ENCODE results near the gene PTPRN2.

The PTPRN2 gene

DNA sequence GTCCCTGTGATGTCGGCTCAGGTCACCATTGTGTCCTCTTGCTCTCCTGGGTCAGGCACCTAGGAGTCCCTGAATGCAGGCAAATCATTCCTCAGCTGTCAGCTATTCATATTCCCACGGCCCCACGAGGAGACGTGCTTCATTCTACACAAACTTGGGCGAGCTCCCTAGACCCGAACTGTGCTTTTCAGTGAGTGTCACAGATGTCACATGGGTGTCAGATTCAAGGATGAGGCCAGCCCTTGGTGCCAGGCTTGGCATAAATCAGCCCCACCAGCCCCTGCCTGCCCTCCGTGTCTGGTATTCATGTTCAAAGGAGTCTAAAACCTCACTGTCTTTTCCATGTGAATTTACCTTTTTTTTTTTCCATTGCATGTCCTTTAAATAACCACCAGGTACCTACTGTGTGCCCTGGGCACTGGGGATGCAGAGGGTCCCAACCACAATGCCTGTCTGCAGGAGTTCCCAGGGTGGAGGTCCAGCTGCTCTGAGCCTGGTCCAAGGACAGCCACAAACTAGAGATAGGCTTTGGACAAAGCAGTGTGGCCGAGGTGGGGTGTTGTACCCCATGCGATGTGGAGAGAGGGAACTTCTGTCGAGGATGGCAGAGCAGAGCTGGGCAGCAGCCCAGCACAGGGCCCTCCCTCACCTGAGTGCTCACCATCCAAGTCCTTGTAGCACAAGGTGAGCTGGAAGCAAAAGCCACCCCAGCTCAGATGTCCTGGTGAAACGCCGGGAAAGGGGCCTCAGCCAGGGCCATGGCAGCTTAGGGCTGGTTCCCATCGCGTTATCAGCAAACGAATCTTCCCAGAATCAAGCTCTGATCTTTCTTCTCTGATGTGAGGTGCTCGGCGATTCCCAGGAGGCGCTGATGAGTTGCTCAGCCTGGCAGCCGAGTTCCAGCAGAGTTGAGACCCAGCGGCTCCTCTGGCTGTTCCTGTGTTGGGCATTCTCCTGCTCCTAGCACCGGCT, 611.9 kb downstream of the PTPRN2 start:
- no peak for FAIRE-seq
- no peak for TF ChIP-seq CTCF (IDR thresholded peaks at IDR 0.05; ENCODE audit: insufficient read depth, missing control alignments)

GRCh38 chr7:157974678-157975230, 612.9 kb downstream of the PTPRN2 start:
- no peak for FAIRE-seq
- TF ChIP-seq CTCF (IDR thresholded peaks at IDR 0.05; ENCODE audit: insufficient read depth, missing control alignments): no peak
- DNase-seq (ENCODE audit: insufficient read length, low spot score): no peak

More for the DNA sequence above, 611.9 kb downstream of the PTPRN2 start:
- no peak for DNase-seq (ENCODE audit: insufficient read length, low spot score)

GRCh38 chr7:157973971-157974677, 613.5 kb downstream of the PTPRN2 start:
- FAIRE-seq (no peak), DNase-seq (ENCODE audit: insufficient read length, low spot score) (no peak)
- TF ChIP-seq CTCF (IDR thresholded peaks at IDR 0.05; ENCODE audit: insufficient read depth, missing control alignments): no peak

GRCh38 chr7:157972914-157973313, 614.7 kb downstream of the PTPRN2 start:
- DNase-seq (ENCODE audit: insufficient read length, low spot score) (no peak), FAIRE-seq (no peak)
- TF ChIP-seq CTCF (IDR thresholded peaks at IDR 0.05; ENCODE audit: insufficient read depth, missing control alignments): no peak

- DNase-seq (ENCODE audit: insufficient read length, low spot score) (no peak), FAIRE-seq (no peak)
- no peak for TF ChIP-seq CTCF (IDR thresholded peaks at IDR 0.05; ENCODE audit: insufficient read depth, missing control alignments)
Observed at GRCh38 chr7:157971501-157971900, 616.1 kb downstream of the PTPRN2 start.

GRCh38 chr7:157970744-157971143, 616.9 kb downstream of the PTPRN2 start:
- DNase-seq (ENCODE audit: insufficient read length, low spot score) (no peak), FAIRE-seq (no peak)
- no peak for TF ChIP-seq CTCF (IDR thresholded peaks at IDR 0.05; ENCODE audit: insufficient read depth, missing control alignments)
